ENCODE data around the gene PLCH1.

DNA sequence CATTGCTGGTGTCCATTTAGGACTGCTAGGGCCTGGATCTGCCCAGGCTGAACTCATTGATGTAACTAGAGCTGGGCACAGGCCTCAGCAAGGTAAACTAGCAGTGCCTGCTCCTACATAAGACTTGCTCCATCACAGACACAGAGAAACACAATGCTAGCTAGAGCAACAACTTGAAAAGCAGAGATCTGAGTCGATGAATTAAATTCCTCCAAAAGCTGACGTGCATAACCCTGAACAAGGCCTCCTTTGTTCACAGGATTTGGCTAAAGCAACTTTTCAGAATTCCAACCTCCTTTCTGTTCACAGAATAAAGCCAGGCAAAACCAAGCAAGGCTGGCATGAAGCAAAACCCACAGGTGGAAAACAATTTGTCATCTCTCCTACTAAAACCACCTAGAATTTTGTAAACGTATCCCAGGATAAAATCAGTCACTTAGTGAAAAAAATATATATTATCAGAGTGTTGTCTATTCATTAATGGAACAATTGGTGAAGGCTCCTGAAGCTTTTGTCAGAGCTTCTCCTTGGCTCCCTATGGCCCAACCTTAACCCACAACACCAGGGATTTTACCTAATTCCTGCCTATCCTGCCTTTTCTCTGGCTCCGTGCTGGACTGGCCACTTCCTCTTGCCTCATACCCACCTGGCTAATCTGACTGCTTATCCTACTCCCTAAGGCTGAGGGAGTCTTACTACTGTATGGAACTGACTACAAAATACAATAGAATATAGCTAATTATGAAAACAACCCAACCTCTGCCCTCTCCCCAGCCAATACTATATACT, 39.9 kb downstream of the PLCH1 start:
- TF ChIP-seq, protein P1, sequence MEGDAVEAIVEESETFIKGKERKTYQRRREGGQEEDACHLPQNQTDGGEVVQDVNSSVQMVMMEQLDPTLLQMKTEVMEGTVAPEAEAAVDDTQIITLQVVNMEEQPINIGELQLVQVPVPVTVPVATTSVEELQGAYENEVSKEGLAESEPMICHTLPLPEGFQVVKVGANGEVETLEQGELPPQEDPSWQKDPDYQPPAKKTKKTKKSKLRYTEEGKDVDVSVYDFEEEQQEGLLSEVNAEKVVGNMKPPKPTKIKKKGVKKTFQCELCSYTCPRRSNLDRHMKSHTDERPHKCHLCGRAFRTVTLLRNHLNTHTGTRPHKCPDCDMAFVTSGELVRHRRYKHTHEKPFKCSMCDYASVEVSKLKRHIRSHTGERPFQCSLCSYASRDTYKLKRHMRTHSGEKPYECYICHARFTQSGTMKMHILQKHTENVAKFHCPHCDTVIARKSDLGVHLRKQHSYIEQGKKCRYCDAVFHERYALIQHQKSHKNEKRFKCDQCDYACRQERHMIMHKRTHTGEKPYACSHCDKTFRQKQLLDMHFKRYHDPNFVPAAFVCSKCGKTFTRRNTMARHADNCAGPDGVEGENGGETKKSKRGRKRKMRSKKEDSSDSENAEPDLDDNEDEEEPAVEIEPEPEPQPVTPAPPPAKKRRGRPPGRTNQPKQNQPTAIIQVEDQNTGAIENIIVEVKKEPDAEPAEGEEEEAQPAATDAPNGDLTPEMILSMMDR (conservative IDR thresholded peaks at IDR 0.05 in 1 of 2, IDR thresholded peaks at IDR 0.05 in 1 of 2; ENCODE audit: low read depth in 1 of 2, low read length in 2 of 2): no peak
- TF ChIP-seq EZH2 (IDR thresholded peaks at IDR 0.05; ENCODE audit: low read length, missing control alignments): no peak
